HG03025 (cell line): Measurements from ENCODE around the gene FBLN7.

Experiments used
- ATAC-seq: cut with Tn5 transposase; IDR thresholded peaks from one replicate; pipeline ENCODE4 v1.9.1; 2021; ENCODE audit warnings: mild to moderate bottlenecking, moderate library complexity; ENCODE audit not compliant: unreplicated experiment, low FRiP score

The FBLN7 gene

GRCh38 chr2:112216167-112216566 lies 78.0 kb downstream of the FBLN7 start:
- no peak for ATAC-seq

GRCh38 chr2:112217854-112218253 lies 79.7 kb downstream of the FBLN7 start:
- no peak for ATAC-seq

- ATAC-seq: no peak
Observed at GRCh38 chr2:112220186-112220585, 82.0 kb downstream of the FBLN7 start.

GRCh38 chr2:112220831-112221230 lies 82.6 kb downstream of the FBLN7 start:
- ATAC-seq: no peak

- ATAC-seq: no peak
Observed at GRCh38 chr2:112229348-112229747, 91.2 kb downstream of the FBLN7 start.

- no peak for ATAC-seq
Observed at GRCh38 chr2:112230371-112230770, 92.2 kb downstream of the FBLN7 start.
